OCI-LY1 (cell line): ENCODE data around the gene HES5.

ENCODE experiments used
- CTCF ChIP-seq: fragments of 200-600 bp; sonication (generic), shearing (Covaris generic); IDR thresholded peaks from 2 replicates; pipeline ENCODE4 v1.5.1; 2017; ENCODE audit warnings: mild to moderate bottlenecking, antibody characterized with exemption, low read length, moderate library complexity, mixed read lengths
- EZH2 ChIP-seq: fragments of 200-600 bp; sonication (generic), shearing (Covaris generic); IDR thresholded peaks from 2 replicates; pipeline ENCODE4 v1.8.0; 2017; ENCODE audit warnings: borderline replicate concordance, mixed run types, mild to moderate bottlenecking, antibody characterized with exemption, low read length, moderate library complexity, mixed read lengths

GRCh38 chr1:2533365-2533764, 3.3 kb upstream of the HES5 start:
- TF ChIP-seq CTCF (no peak), EZH2 (no peak)
